NT2/D1 (cell line): Measurements from ENCODE around the gene NRXN3.

ENCODE experiments used
- YY1 ChIP-seq: IDR thresholded peaks from 2 replicates; pipeline ENCODE4 v1.6.1; 2011; ENCODE audit not compliant: insufficient read length, insufficient read depth
- ZNF274 ChIP-seq: IDR thresholded peaks from 2 replicates; pipeline ENCODE4 v1.6.1; 2011; ENCODE audit warnings: mild to moderate bottlenecking, low read depth, low read length

DNA sequence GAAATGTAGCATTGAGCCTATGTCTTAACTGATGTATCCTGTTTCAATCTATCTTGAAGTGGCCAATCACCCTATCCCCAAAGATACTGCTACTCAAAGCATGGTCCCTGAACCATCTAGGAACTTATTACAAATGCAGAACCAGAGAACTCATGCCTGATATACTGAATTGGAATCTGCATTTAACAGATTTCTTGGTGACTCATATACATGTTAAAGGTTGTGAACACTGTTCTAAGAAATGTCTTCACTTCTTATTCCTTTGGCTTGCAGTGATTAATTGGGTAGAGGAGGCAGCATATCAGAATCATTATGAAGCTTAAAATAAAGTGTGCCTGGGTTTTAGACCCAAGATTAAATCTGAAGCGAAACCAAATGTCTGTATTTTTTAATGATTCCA, 1245.6 kb downstream of the NRXN3 start:
- TF ChIP-seq ZNF274 (no peak), YY1 (no peak)
